K562 (cell line): ENCODE results near the gene FMNL2.

ENCODE experiments used
- CHD2 ChIP-seq: IDR thresholded peaks from 2 replicates; pipeline ENCODE4 v1.6.1; 2011; ENCODE audit warnings: low read depth, low read length
- TAF9B ChIP-seq: fragments of 450-650 bp; IDR thresholded peaks from 2 replicates; pipeline ENCODE4 v1.6.1; 2018; ENCODE audit warnings: mild to moderate bottlenecking; ENCODE audit not compliant: partially characterized antibody

GRCh38 chr2:152347076-152347475 is 12.1 kb downstream of the FMNL2 start:
- TF ChIP-seq CHD2 (no peak), TAF9B (no peak)
